Measurements from ENCODE around the gene PDE2A. TPM values are rescaled to one million over a fixed set of nuclear protein-coding genes. Genes with fewer than 3 reads are reported as not detected.

The PDE2A gene
- total RNA-seq, 1 experiment from 2014 or later, result 0.74 TPM

GRCh38 chr11:72584293-72584938, 89.8 kb downstream of the PDE2A start:
- in situ Hi-C loops (cut with HindIII; ENCODE audit: low pct_unique_long_range_greater_than_20kb, low sequenced_read_pairs), result no loop called here
- Histone ChIP-seq H3K9me3 (ENCODE audit: control insufficient read depth, insufficient read depth, low read depth, low read length) (no peaks in the 10 kb centered on the region), H3K36me3 (ENCODE audit: control insufficient read depth, insufficient read depth, low read length) (no peaks in the 10 kb centered on the region), H3K27me3 (ENCODE audit: control insufficient read depth, insufficient read depth, low read length) (peaks cover 8% of the 10 kb centered on the region), H3K4me1 (ENCODE audit: control insufficient read depth, insufficient read depth, low read length) (no peaks in the 10 kb centered on the region), H3K4me3 (ENCODE audit: low read depth in 2 of 2, low read length in 2 of 2) (no peak overlapping the region), H3K27ac (ENCODE audit: low read length) (no peak overlapping the region)
- ATAC-seq (no peak), DNase-seq (ENCODE audit: low read depth, low spot score) (no peak)
- TF ChIP-seq CTCF (IDR thresholded peaks at IDR 0.05) (no peak), SIN3A (IDR thresholded peaks at IDR 0.05; ENCODE audit: borderline replicate concordance, insufficient read depth, low read depth, low read length) (no peak), REST (IDR thresholded peaks at IDR 0.05; ENCODE audit: insufficient read depth in 1 of 2, low read depth in 2 of 2, low read length in 1 of 2) (no peak), TCF7L2 (IDR thresholded peaks at IDR 0.05; ENCODE audit: low read depth, low read length) (no peak), POLR2AphosphoS5 (IDR thresholded peaks at IDR 0.05; ENCODE audit: low read depth, low read length) (no peak)
- ChIA-PET POLR2A (no interaction called here), CTCF (interaction anchor here (0.7 kb wide), 1 partner anchor 100 kb away, joined by 4 read pairs; no protein-coding TSS in a partner anchor)
- intact Hi-C loops (cut with micrococcal nuclease; ENCODE audit: unreplicated experiment), result loop anchor here (2.0 kb wide), 1 partner anchor 58 kb away; no protein-coding TSS in a partner anchor
- BruUV-seq (replicated peaks), result no TSS peak

- POLR2A ChIA-PET, result no interaction called here
- intact Hi-C loops (cut with micrococcal nuclease; ENCODE audit: unreplicated experiment) (loop anchor here (2.0 kb wide), 1 partner anchor 59 kb away; no protein-coding TSS in a partner anchor), in situ Hi-C loops (cut with HindIII; ENCODE audit: low pct_unique_long_range_greater_than_20kb, low sequenced_read_pairs) (no loop called here)
- H3K36me3 ChIP-seq (ENCODE audit: control insufficient read depth, insufficient read depth, low read length), result no peaks in the 10 kb centered on the region
- BruUV-seq (replicated peaks), result no TSS peak
- no peak for DNase-seq (ENCODE audit: low read depth, low spot score)
- H3K27ac ChIP-seq (ENCODE audit: low read length), result no peak overlapping the region
- peaks cover 3% of the 10 kb centered on the region; the same call in 1 of the 2 replicates for H3K27me3 ChIP-seq (ENCODE audit: control insufficient read depth, insufficient read depth, low read length)
- CTCF ChIA-PET, result no interaction called here
- H3K4me1 ChIP-seq (ENCODE audit: control insufficient read depth, insufficient read depth, low read length), result no peaks in the 10 kb centered on the region
- no peak overlapping the region for H3K4me3 ChIP-seq (ENCODE audit: low read depth in 2 of 2, low read length in 2 of 2)
- no peaks in the 10 kb centered on the region for H3K9me3 ChIP-seq (ENCODE audit: control insufficient read depth, insufficient read depth, low read depth, low read length)
- no peak for ATAC-seq
- TF ChIP-seq CTCF (IDR thresholded peaks at IDR 0.05) (no peak), SIN3A (IDR thresholded peaks at IDR 0.05; ENCODE audit: borderline replicate concordance, insufficient read depth, low read depth, low read length) (no peak), POLR2AphosphoS5 (IDR thresholded peaks at IDR 0.05; ENCODE audit: low read depth, low read length) (no peak), TCF7L2 (IDR thresholded peaks at IDR 0.05; ENCODE audit: low read depth, low read length) (no peak), REST (IDR thresholded peaks at IDR 0.05; ENCODE audit: insufficient read depth in 1 of 2, low read depth in 2 of 2, low read length in 1 of 2) (no peak)
Observed at GRCh38 chr11:72583616-72584292, 90.5 kb downstream of the PDE2A start.

All from Panc1 (cell line).